Activated CD4-positive, alpha-beta memory T cell treated with anti-CD3 and anti-CD28 coated beads for 36 hours (primary cell): Measurements from ENCODE around the gene RTF1. TPM values are rescaled to one million over a fixed set of nuclear protein-coding genes. Genes with fewer than 3 reads are reported as not detected.
"Not testable (repeated sequence)": the region's sequence is repeated elsewhere in the genome, so short reads cannot be mapped to it uniquely, and the experiment has no call there.

Experiments used
- CTCF ChIA-PET: fragments of 350-600 bp; sonication (Branson Sonifier 250); formaldehyde crosslinking; loops from one replicate; lab custom pipeline; 2021; ENCODE audit warnings: antibody characterized with exemption, inconsistent platforms; lab: Charles Lee
- POLR2A ChIA-PET: fragments of 350-600 bp; sonication (Branson Sonifier 250); formaldehyde crosslinking; loops from one replicate; lab custom pipeline; 2021; ENCODE audit warnings: antibody characterized with exemption; lab: Charles Lee
- DNase-seq: peaks from one replicate; pipeline ENCODE4 v3.0.0-alpha.2; 2020
- H3K27ac Mint-ChIP-seq: one replicate; pipeline ENCODE4 v1.8.0; 2021; ENCODE audit warnings: mixed read lengths
- H3K27me3 Mint-ChIP-seq: one replicate; pipeline ENCODE4 v1.8.0; 2021; ENCODE audit warnings: mixed read lengths
- H3K36me3 Mint-ChIP-seq: one replicate; pipeline ENCODE4 v1.8.0; 2021; ENCODE audit warnings: mixed read lengths
- H3K4me1 Mint-ChIP-seq: one replicate; pipeline ENCODE4 v1.8.0; 2021; ENCODE audit warnings: low read depth, mixed read lengths
- H3K4me3 Mint-ChIP-seq: one replicate; pipeline ENCODE4 v1.8.0; 2021; ENCODE audit warnings: mild to moderate bottlenecking, mixed read lengths
- H3K9me3 Mint-ChIP-seq: one replicate; pipeline ENCODE4 v1.8.0; 2021; ENCODE audit warnings: mixed read lengths
- intact Hi-C: fragments of 100-400 bp; cut with micrococcal nuclease; formaldehyde crosslinking; loops from one replicate; pipeline ENCODE4 v1.15.1; 2023
- total RNA-seq, 2 experiments: library from RNA; stranded (reverse); gene quantifications; one replicate each; pipeline ENCODE4 v1.2.3, GENCODE V29; 2021

Gene RTF1
- total RNA-seq, 2 experiments from 2014 or later, result 24.9 to 26.2 TPM

DNA sequence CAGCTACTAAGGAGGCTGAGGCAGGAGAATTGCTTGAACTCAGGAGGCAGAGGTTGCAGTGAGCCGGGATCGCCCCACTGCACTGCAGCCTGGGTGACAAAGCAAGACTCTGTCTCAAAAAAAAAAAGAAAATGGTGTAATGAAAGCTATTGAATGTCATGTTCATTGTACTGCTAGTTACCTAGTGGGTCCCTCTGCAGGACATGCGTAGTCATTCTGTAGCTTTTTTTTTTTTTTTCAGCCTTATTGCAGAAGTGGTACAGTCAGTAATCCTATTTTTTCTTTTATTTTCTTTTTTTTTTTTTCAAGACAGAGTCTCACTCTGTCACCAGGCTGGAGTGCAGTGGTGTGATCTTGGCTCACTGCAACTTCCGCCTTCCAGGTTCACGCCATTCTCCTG is 21.9 kb downstream of the RTF1 start:
- POLR2A ChIA-PET, DNase-seq, H3K9me3 Mint-ChIP-seq, H3K27me3 Mint-ChIP-seq, H3K27ac Mint-ChIP-seq, H3K4me3 Mint-ChIP-seq, intact Hi-C loops, CTCF ChIA-PET: not testable (repeated sequence)
- H3K4me1 Mint-ChIP-seq, result peaks cover 13% of the 10 kb centered on the region
- H3K36me3 Mint-ChIP-seq, result peaks cover 16% of the 10 kb centered on the region

DNA sequence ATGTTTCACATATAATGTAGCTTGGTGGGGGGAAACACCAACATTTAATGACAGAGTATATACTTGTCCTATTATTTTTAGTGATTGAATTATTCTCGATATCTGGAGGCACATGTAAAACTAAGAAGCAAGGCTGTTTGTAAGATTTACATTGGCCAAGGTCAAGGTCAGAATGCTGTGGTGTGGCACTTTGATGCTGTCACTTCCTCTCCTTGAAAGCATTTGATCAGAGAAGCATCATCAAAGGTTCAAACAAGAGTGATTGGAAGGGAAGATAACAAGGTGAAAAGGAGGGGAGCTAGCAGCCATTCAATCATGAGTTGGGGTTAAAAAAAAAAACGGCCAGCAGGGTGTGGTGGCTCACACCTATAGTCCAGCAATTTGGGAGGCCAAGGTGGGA is 26.4 kb downstream of the RTF1 start:
- Mint-ChIP-seq H3K27ac (no peak overlapping the region), H3K4me3 (no peak overlapping the region), H3K27me3 (no peaks in the 10 kb centered on the region), H3K4me1 (peaks cover 8% of the 10 kb centered on the region), H3K9me3 (no peaks in the 10 kb centered on the region), H3K36me3 (peaks cover 17% of the 10 kb centered on the region)
- ChIA-PET CTCF (no interaction called here), POLR2A (interaction anchor here (0.6 kb wide), 1 partner anchor 739 kb away, joined by 3 read pairs; no protein-coding TSS in a partner anchor)
- DNase-seq, result no peak
- intact Hi-C loops, result no loop called here

DNA sequence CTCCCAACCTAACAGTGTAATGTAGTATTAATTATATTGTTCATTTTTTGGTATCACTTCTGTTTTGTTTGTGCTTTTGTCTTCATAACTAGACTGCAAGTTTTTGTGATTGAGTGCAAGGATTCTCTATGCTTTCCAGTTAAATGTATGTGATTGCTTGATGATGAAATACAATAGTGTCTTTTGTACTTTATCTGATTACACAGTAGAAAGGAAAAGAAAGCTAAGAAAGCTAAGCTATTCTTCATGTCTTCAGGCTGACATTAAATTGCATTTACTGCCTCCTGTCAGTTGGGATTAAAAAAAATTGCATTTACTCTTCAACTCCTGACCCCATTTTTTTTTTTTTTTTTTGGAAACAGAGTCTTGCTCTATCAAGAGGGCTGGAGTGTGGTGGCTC is 28.5 kb downstream of the RTF1 start:
- POLR2A ChIA-PET, result no interaction called here
- CTCF ChIA-PET, result interaction anchor here (0.6 to 1.2 kb wide), 2 partner anchors 21 to 207 kb away, joined by 3 read pairs; no protein-coding TSS in a partner anchor

DNA sequence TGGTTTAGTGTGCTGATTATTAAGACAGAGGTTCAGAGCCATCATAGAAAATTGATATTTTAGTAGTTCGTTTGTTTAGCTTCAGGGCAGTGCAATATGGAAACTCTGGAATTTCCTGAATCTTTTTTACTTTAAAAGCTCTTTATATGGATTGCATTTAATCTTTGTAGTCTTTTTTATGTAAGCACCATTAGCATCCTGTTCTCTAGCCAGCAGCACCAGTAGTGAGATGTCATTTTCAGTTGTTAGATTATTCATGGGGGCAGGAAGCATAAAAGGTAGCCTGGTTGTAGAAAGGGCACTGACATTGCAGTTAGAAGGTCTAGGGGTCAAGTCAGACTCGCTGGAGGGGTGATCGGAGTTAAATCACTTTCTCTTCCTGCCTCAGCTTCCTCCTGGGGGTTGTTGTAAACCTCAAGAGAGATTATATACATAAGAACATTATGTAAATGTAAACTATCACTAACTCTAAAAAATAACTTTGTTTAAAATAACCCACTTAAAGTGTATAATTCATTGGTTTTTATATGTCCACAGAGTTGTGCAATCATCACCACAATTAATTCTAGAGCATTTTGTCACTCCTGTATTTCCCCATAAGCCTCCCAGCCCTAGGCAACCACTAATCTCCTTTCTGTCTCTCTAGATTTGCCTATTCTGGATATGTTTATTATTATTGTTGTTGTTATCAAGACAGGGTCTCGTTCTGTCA is 45.3 kb downstream of the RTF1 start:
- H3K9me3 Mint-ChIP-seq, result no peaks in the 10 kb centered on the region
- H3K4me3 Mint-ChIP-seq, result no peak overlapping the region
- DNase-seq, result no peak
- POLR2A ChIA-PET, result no interaction called here
- H3K4me1 Mint-ChIP-seq, result no peaks in the 10 kb centered on the region
- H3K27me3 Mint-ChIP-seq, result no peaks in the 10 kb centered on the region
- no peak overlapping the region for H3K27ac Mint-ChIP-seq
- peaks cover 20% of the 10 kb centered on the region for H3K36me3 Mint-ChIP-seq
- intact Hi-C loops, result no loop called here
- CTCF ChIA-PET, result interaction anchor here (1.3 kb wide), 1 partner anchor 46 kb away, joined by 3 read pairs; no protein-coding TSS in a partner anchor

More for the DNA sequence above, 28.5 kb downstream of the RTF1 start:
- Mint-ChIP-seq H3K4me1 (peaks cover 8% of the 10 kb centered on the region), H3K27ac (no peak overlapping the region), H3K4me3 (no peak overlapping the region), H3K9me3 (no peaks in the 10 kb centered on the region), H3K36me3 (peaks cover 11% of the 10 kb centered on the region), H3K27me3 (no peaks in the 10 kb centered on the region)
- intact Hi-C loops, result no loop called here
- DNase-seq, result no peak

DNA sequence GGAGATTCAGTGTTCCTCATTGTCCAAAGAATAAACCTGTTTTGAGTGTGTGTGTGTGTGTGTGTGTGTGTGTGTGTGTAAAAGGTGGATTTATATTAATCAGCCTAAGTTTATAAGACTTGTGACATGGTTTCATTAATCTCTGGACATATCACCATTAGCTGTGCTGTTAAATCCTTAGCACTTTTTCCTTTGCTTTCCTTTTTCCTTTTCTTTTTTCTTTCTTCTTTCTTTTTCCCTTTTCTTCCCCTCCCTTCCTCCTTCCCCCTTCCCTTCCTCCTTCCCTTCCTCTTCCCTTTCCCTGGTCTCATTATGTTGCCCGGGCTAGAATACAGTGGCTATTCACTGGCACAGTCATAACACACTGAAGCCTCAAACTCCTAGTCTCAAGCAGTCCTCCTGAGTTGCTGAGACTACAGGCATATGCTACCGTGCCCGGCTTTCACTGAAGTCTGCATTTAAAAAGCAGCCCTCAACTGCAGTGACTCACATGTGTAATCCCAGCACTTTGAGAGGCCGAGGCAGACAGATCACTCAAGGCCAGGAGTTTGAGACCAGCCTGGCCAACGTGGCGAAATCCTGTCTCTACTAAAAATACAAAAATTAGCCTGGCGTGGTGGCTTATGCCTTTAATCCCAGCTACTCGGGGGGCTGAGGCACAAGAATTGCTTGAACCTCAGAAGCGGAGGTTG is 48.1 kb downstream of the RTF1 start:
- DNase-seq, result no peak
- no peaks in the 10 kb centered on the region for H3K27me3 Mint-ChIP-seq
- H3K4me3 Mint-ChIP-seq, result no peak overlapping the region
- ChIA-PET POLR2A (interaction anchor here (0.6 kb wide), 1 partner anchor 121 kb away, joined by 3 read pairs; no protein-coding TSS in a partner anchor), CTCF (interaction anchor here (0.6 to 3.2 kb wide), 43 partner anchors 11 to 1616 kb away, joined by 3 to 32 read pairs (median 6); partner anchors contain the start of genes ITPKA, LTK, MAPKBP1 and PLA2G4B)
- no peaks in the 10 kb centered on the region for H3K4me1 Mint-ChIP-seq
- peaks cover 16% of the 10 kb centered on the region for H3K36me3 Mint-ChIP-seq
- intact Hi-C loops, result loop anchor here (5.0 kb wide), 1 partner anchor 92 kb away; the partner anchor contains the start of gene TYRO3
- H3K27ac Mint-ChIP-seq, result no peak overlapping the region
- H3K9me3 Mint-ChIP-seq, result no peaks in the 10 kb centered on the region

DNA sequence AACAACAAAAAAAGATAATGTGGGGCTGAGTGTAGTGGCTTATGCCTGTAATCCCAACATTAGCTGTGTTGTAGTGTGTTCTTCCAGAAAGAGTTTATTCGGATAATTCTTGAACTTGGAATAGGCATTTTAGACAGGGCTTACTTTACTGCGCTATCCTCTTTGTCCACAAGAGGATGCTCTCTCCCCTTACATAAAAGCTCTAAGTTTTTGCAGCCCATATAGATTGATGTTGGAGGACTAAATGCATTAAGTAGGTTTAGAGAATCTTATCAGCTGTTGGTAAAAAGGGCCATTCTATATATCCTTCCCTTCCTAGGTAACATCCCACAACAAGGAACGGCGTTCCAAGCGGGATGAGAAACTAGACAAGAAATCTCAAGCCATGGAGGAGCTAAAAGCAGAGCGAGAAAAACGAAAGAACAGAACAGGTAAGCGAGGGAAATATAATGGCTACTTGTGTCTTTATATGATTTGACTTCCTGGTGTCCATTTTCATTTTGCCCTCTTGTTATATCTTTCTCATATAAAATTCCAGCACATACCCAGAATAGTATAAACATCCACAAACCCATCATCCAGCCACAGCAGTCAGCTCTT is 49.0 kb downstream of the RTF1 start:
- Mint-ChIP-seq H3K36me3 (peaks cover 21% of the 10 kb centered on the region), H3K9me3 (no peaks in the 10 kb centered on the region), H3K27ac (no peak overlapping the region), H3K27me3 (no peaks in the 10 kb centered on the region), H3K4me1 (no peaks in the 10 kb centered on the region), H3K4me3 (no peak overlapping the region)
- no peak for DNase-seq
- CTCF ChIA-PET, result interaction anchor here (0.6 to 3.2 kb wide), 51 partner anchors 11 to 1617 kb away, joined by 3 to 32 read pairs (median 5); partner anchors contain the start of genes ITPKA, LTK, MAPKBP1 and PLA2G4B
- intact Hi-C loops, result loop anchor here (1.0 to 5.0 kb wide), 3 partner anchors 41 to 345 kb away; partner anchors contain the start of gene TYRO3
- POLR2A ChIA-PET, result interaction anchor here (0.6 to 1.2 kb wide), 3 partner anchors 12 to 120 kb away, joined by 3 to 6 read pairs (median 3); partner anchors contain the start of gene LTK

DNA sequence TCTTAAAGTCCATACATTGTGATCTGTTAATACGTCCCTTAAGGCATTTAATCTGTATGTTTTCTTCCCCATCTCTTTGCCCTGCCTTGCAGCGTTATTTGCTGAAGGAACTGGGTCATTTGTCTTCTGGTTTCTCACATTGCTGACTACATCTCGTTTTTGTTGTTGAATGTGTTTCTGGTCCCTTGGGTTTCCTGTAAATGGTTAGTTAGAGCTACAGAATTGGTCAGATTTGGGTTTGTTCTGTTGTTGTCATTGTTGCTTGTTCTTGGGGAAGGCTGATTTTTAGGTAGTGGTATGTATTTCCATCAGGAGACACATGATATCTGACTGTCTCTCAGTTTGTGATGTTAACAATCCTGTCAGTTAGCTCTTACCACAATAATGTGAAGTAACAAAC is 49.8 kb downstream of the RTF1 start:
- Mint-ChIP-seq H3K4me3 (no peak overlapping the region), H3K27ac (no peak overlapping the region), H3K36me3 (peaks cover 23% of the 10 kb centered on the region), H3K4me1 (no peaks in the 10 kb centered on the region), H3K9me3 (no peaks in the 10 kb centered on the region), H3K27me3 (no peaks in the 10 kb centered on the region)
- no peak for DNase-seq
- intact Hi-C loops, result loop anchor here (1.0 to 5.0 kb wide), 3 partner anchors 41 to 344 kb away; partner anchors contain the start of gene TYRO3
- ChIA-PET POLR2A (interaction anchor here (1.1 to 1.2 kb wide), 2 partner anchors 13 to 47 kb away, joined by 3 to 6 read pairs; partner anchors contain the start of gene LTK), CTCF (interaction anchor here (0.7 to 3.2 kb wide), 38 partner anchors 10 to 438 kb away, joined by 3 to 32 read pairs (median 6); partner anchors contain the start of genes ITPKA, LTK, MAPKBP1 and RPAP1)

DNA sequence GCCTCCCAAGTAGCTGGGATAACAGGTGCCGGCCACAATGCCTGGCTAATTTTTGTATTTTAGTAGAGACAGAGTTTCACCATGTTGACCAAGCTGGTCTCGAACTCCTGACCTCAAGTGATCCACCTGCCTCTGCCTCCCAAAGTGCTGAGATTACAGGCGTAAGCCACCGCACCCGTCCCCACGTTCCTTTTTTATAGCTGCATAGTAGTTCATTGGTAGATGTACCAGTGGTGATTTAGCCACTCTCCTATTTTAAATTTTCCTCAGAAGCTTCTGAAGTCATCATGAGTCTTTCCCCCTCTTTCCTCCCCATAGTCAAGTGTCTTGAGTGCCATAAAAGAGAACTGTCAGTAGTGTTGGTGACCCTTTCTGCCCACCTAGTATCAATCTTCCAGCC is 52.7 kb downstream of the RTF1 start:
- H3K36me3 Mint-ChIP-seq, result peaks cover 24% of the 10 kb centered on the region
- H3K4me3 Mint-ChIP-seq, H3K9me3 Mint-ChIP-seq, H3K27me3 Mint-ChIP-seq, DNase-seq, H3K4me1 Mint-ChIP-seq, CTCF ChIA-PET, POLR2A ChIA-PET, H3K27ac Mint-ChIP-seq: not testable (repeated sequence)
- intact Hi-C loops, result loop anchor here (5.0 kb wide), 1 partner anchor 88 kb away; the partner anchor contains the start of gene TYRO3

DNA sequence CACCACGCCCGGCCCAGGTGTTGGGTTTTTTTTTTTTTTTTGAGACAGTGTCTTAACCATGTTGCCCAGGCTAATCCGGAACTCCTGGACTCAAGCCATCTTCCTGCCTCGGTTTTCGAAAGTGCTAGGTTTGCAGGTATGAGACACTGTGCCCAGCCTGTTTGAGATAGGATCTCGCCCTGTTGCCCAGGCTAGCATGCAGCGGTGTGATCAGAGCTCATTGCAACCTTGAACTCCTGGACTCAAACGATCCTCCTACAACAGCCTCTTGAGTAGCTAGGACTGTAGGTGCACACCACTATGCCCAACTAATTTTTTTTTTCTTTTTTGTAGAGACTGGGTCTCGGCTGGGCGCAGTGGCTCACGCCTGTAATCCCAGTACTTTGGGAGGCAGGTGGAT is 56.5 kb downstream of the RTF1 start:
- ChIA-PET CTCF (interaction anchor here (7.1 kb wide), 1 partner anchor 7 kb away, joined by 32 read pairs; no protein-coding TSS in a partner anchor), POLR2A (interaction anchor here (0.6 kb wide), 1 partner anchor 433 kb away, joined by 3 read pairs; no protein-coding TSS in a partner anchor)
- H3K9me3 Mint-ChIP-seq, result no peaks in the 10 kb centered on the region
- no peak overlapping the region for H3K27ac Mint-ChIP-seq
- no peaks in the 10 kb centered on the region for H3K27me3 Mint-ChIP-seq
- intact Hi-C loops, result no loop called here
- H3K36me3 Mint-ChIP-seq, result peaks cover 44% of the 10 kb centered on the region
- DNase-seq, result no peak
- H3K4me3 Mint-ChIP-seq, result no peak overlapping the region
- H3K4me1 Mint-ChIP-seq, result peaks cover 6% of the 10 kb centered on the region

DNA sequence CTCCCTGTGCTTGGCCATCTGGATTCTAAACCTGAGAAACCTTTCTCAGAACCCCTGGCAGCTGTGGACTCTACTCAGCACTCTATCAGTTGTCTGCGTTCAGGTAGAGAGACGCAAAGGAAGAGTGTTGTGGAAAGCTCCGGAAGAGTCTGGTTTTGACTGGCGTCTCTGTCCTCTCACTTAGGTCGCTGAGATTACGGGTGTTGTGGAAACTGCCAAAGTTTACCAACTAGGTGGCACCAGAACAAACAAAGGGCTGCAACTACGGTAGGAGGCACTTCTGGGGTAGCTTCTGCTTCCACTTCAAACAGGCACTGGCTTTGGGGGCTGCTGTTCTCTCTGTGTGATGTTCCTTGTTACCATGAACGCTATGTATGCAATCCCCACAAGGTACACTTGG is 57.5 kb downstream of the RTF1 start:
- POLR2A ChIA-PET, result no interaction called here
- peaks cover 51% of the 10 kb centered on the region for H3K36me3 Mint-ChIP-seq
- H3K4me1 Mint-ChIP-seq, result peaks cover 6% of the 10 kb centered on the region
- no peaks in the 10 kb centered on the region for H3K9me3 Mint-ChIP-seq
- no peak overlapping the region for H3K27ac Mint-ChIP-seq
- intact Hi-C loops, result no loop called here
- no peak for DNase-seq
- H3K4me3 Mint-ChIP-seq, result no peak overlapping the region
- CTCF ChIA-PET, result interaction anchor here (7.1 kb wide), 1 partner anchor 8 kb away, joined by 32 read pairs; no protein-coding TSS in a partner anchor
- H3K27me3 Mint-ChIP-seq, result no peaks in the 10 kb centered on the region

DNA sequence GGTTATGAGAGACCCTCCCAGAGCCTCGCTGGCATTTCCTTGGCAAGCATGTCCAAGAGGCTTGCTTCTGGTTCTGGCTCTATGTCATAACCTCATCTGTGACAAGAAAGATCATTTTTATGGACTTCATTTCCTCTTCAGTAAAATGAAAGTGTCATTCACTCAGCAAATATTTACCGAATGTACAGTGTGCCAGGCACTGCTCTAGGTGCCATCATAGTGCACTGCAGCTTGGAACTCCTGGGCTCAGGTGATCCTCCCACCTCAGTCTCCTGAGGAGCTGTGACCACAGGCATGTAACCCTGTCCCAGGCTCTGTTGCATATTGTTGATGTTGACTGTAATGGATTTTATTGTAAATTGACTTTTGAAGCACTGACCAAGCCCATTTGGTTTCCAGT is 58.0 kb downstream of the RTF1 start:
- Mint-ChIP-seq H3K36me3 (peaks cover 47% of the 10 kb centered on the region), H3K27me3 (no peaks in the 10 kb centered on the region), H3K4me3 (no peak overlapping the region), H3K9me3 (no peaks in the 10 kb centered on the region), H3K27ac (no peak overlapping the region), H3K4me1 (peaks cover 6% of the 10 kb centered on the region)
- ChIA-PET CTCF (interaction anchor here (7.1 kb wide), 1 partner anchor 9 kb away, joined by 32 read pairs; no protein-coding TSS in a partner anchor), POLR2A (no interaction called here)
- DNase-seq, result no peak
- intact Hi-C loops, result no loop called here
